ENCODE data around the gene PAWR. TPM values are rescaled to one million over a fixed set of nuclear protein-coding genes. Genes with fewer than 3 reads are reported as not detected.

Gene PAWR, protein sequence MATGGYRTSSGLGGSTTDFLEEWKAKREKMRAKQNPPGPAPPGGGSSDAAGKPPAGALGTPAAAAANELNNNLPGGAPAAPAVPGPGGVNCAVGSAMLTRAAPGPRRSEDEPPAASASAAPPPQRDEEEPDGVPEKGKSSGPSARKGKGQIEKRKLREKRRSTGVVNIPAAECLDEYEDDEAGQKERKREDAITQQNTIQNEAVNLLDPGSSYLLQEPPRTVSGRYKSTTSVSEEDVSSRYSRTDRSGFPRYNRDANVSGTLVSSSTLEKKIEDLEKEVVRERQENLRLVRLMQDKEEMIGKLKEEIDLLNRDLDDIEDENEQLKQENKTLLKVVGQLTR
- total RNA-seq (2014; rRNA removed; shearing (Covaris generic)) (53.2 and 62.6 TPM in 2 replicates), polyA plus RNA-seq (2016; fragmentation: Nextera tagmentation; extraction: Ambion mirVana) (53.9 and 54.4 TPM in 2 replicates)

DNA sequence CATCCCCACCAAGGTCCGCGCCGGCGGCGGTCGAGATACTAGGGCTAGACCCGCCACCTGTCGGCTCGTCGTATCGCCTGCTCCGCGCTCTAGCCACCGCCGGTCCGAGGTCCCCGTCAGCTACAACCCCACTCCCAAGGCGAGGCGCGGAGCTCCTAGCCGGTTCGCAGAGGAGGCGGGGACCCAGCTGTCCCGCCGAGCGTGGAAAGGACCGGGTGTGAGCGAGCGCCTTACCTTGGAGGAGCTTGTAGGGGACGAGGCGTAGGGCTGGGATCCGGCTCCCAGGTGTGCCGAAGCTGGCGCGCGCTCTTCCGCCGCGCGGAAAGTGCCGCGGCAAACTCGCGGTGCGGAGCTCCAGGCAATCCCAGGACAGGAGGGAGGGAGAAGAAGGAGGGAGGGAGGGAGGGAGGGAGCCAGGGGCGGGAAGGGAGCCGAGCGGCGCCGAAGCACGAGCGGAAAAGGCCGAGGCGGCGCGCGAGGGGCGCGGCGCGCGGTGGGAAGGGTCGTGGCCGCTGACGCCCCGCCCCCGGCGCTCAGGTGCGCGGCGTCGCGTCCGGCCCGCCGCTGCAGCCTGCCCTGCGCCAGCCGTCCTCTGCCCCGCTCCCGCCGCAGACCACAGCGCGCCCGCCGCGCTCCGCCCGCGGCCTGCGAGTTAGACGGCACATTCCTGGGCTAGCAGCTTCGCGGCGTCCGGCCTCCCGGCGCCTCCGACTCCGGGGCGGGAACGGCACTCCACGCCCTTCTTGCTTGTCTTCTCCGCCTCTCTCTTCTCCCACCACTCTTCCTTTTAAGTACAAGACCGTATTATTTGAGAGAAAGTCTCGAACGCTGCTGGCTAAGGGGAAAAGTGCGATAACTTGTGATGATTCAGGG, at the start of gene PAWR:
Gene PAWR (minus strand): TSS at position 327 of the 873 bp plus-strand sequence. CDS start 720 bp downstream, outside the sequence.
- Histone ChIP-seq H3K27me3 (replicated peaks; ENCODE audit: insufficient read depth) (no peaks in the 10 kb centered on the region), H3K36me3 (ENCODE audit: low read depth) (no peaks in the 10 kb centered on the region; the same call in 1 of the 2 replicates), H3K4me3 (peak within 1 kb of the TSS; percentile 84), H3F3A (ENCODE audit: insufficient read depth) (peaks cover 39% of the 10 kb centered on the region), H3K9me3 (ENCODE audit: low read depth) (no peaks in the 10 kb centered on the region), H4K20me1 (ENCODE audit: insufficient read depth) (no peaks in the 10 kb centered on the region), H3K27ac (peak within 1 kb of the TSS; percentile 100), H2AFZ (peak within 1 kb of the TSS; percentile 76), H3K9me2 (ENCODE audit: insufficient read depth) (no peaks in the 10 kb centered on the region), H3K79me2 (ENCODE audit: insufficient read depth) (peaks cover 50% of the 10 kb centered on the region), H3K4me2 (ENCODE audit: unreplicated experiment) (peak within 1 kb of the TSS; percentile 93), H3K9ac (peak within 1 kb of the TSS; percentile 98), H3K4me1 (ENCODE audit: insufficient read depth) (peaks cover 31% of the 10 kb centered on the region)
- in situ Hi-C loops (cut with MboI), result no loop called here
- peak; percentile 96 for DNase-seq
- 1% methylated on average over 87 to 92 of the region's 107 CpGs for WGBS, 2 experiments (ENCODE audit: low coverage in 1 of 2, low lambda C conversion rate in 2 of 2, missing lambda C conversion rate in 2 of 2)
- TF ChIP-seq EZH2 (IDR thresholded peaks at IDR 0.05; ENCODE audit: insufficient read depth, poor library complexity, severe bottlenecking) (no peak), EZH2phosphoT487 (IDR thresholded peaks at IDR 0.05; ENCODE audit: insufficient read depth, low read depth) (no peak)

DNA sequence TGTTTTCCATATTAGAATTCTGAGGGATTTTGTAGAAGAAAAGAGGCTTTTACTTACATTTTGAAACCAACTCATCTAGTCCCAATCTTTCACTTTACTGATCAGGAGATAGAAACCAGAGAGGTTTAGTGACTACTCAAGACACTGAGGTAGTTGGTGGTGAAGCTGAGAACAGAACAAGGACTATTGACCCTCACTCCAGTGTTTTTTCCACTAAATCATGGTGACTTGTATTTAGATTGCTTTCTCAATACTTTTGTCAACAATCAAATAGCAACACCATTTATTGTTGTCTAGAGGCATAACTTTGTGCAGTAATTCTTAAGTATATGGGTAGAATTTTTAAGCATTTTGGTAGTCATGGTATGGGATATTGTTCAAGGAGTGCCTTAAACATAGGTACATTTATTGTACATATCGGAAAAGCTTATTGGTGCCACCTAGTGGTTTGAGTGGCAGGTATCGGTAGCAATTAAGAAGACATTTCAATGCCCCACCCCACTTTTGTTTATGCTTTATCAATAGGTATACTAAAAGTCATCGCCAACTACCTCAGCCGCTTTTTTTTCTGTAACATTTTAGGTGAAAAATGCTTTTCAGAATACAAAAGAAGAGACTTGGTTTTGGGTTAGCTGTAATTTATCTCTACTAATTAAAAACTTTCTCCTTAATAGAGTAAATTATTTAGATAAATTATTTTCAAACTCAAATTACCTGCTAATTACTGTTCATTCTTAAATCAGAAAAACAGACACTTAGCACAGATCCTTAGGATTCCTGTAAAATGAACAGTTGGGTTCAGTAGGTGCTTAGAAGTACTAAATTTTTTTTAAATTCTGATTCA, 47.3 kb upstream of the PAWR start:
- in situ Hi-C loops (cut with MboI), result loop anchor here (25.0 kb wide), 2 partner anchors 176 to 326 kb away; no protein-coding TSS in a partner anchor
- WGBS, 2 experiments (ENCODE audit: low coverage in 1 of 2, low lambda C conversion rate in 2 of 2, missing lambda C conversion rate in 2 of 2), result 7 to 9% methylated on average over 4 of the region's 4 CpGs
- H3F3A ChIP-seq (ENCODE audit: insufficient read depth), result no peaks in the 10 kb centered on the region
- H3K27me3 ChIP-seq (replicated peaks; ENCODE audit: insufficient read depth), result no peaks in the 10 kb centered on the region
- no peak for TF ChIP-seq EZH2phosphoT487 (IDR thresholded peaks at IDR 0.05; ENCODE audit: insufficient read depth, low read depth)
- no peak for TF ChIP-seq EZH2 (IDR thresholded peaks at IDR 0.05; ENCODE audit: insufficient read depth, poor library complexity, severe bottlenecking)
- H3K4me1 ChIP-seq (ENCODE audit: insufficient read depth), result peaks cover 7% of the 10 kb centered on the region; the same call in 1 of the 2 replicates
- peak; percentile 60 for DNase-seq
- H3K27ac ChIP-seq, result no peak overlapping the region
- peak overlapping the region; percentile 19; the same call in 1 of the 2 replicates for H3K9ac ChIP-seq
- H3K79me2 ChIP-seq (ENCODE audit: insufficient read depth), result no peaks in the 10 kb centered on the region
- H4K20me1 ChIP-seq (ENCODE audit: insufficient read depth), result no peaks in the 10 kb centered on the region
- no peak overlapping the region for H3K4me3 ChIP-seq
- H3K4me2 ChIP-seq (ENCODE audit: unreplicated experiment), result peak overlapping the region; percentile 17
- H3K36me3 ChIP-seq (ENCODE audit: low read depth), result no peaks in the 10 kb centered on the region
- no peaks in the 10 kb centered on the region for H3K9me3 ChIP-seq (ENCODE audit: low read depth)
- H3K9me2 ChIP-seq (ENCODE audit: insufficient read depth), result no peaks in the 10 kb centered on the region
- H2AFZ ChIP-seq, result peak overlapping the region; percentile 75

DNA sequence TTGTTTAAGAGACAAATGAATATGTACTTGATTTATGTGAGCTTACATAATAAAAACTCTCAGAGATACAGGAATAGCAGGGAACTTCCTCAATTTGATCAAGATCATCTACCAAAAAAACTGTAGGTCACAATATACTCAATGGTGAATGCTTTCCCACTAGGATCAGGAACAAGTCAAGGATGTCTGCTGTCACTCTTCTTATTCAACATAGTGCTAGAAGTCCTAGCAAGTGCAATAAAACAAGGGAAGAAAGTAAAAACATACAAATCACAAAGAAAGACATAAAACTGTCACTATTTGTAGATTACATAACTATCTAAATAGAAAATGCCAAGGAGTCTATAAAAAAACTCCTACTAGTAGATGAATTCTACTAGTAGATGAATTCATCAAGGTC, 41.9 kb upstream of the PAWR start:
- H3K79me2 ChIP-seq (ENCODE audit: insufficient read depth), result no peaks in the 10 kb centered on the region
- TF ChIP-seq EZH2 (IDR thresholded peaks at IDR 0.05; ENCODE audit: insufficient read depth, poor library complexity, severe bottlenecking) (no peak), EZH2phosphoT487 (IDR thresholded peaks at IDR 0.05; ENCODE audit: insufficient read depth, low read depth) (no peak)
- no peaks in the 10 kb centered on the region for H3K9me2 ChIP-seq (ENCODE audit: insufficient read depth)
- H4K20me1 ChIP-seq (ENCODE audit: insufficient read depth), result no peaks in the 10 kb centered on the region
- no peaks in the 10 kb centered on the region for H3K9me3 ChIP-seq (ENCODE audit: low read depth)
- H3K27me3 ChIP-seq (replicated peaks; ENCODE audit: insufficient read depth), result no peaks in the 10 kb centered on the region
- no peak overlapping the region for H3K4me2 ChIP-seq (ENCODE audit: unreplicated experiment)
- H2AFZ ChIP-seq, result no peak overlapping the region
- in situ Hi-C loops (cut with MboI), result loop anchor here (25.0 kb wide), 2 partner anchors 170 to 320 kb away; no protein-coding TSS in a partner anchor
- DNase-seq, result no peak
- no peaks in the 10 kb centered on the region for H3K36me3 ChIP-seq (ENCODE audit: low read depth)
- no peak overlapping the region for H3K4me3 ChIP-seq
- H3K27ac ChIP-seq, result no peak overlapping the region
- H3K9ac ChIP-seq, result no peak overlapping the region
- H3K4me1 ChIP-seq (ENCODE audit: insufficient read depth), result peaks cover 10% of the 10 kb centered on the region; the same call in 1 of the 2 replicates
- peaks cover 12% of the 10 kb centered on the region; the same call in 1 of the 2 replicates for H3F3A ChIP-seq (ENCODE audit: insufficient read depth)
